ENCODE results near the gene FAM169A. TPM values are rescaled to one million over a fixed set of nuclear protein-coding genes. Genes with fewer than 3 reads are reported as not detected.

Gene FAM169A
- total and polyA plus RNA-seq, 9 donors = 0.33 to 0.92 (median 0.62) TPM

DNA sequence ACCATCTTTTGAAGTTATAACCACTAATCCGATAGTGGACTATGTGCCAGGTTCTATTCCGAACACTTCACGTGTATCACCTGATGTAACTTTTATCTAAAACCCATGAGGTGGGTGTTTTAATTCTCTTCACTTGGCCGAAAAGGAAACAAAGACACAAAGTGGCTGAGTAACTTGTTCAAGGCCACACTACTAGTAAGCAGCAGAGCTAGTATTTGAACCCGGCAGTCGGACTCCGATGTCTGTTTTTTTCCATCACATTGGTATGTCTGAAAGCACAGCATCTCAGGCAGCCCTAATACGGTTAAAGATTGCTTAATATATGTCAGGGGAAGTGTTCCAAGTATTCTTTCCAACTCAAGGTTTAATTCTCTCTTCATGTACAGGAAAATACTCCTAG, 16.2 kb downstream of the FAM169A start:
- 92% methylated on average over 2 of the region's 8 CpGs for WGBS (ENCODE audit: insufficient coverage)
- Histone ChIP-seq H3K27me3 (ENCODE audit: control insufficient read depth, insufficient read depth, low read length) (no peaks in the 10 kb centered on the region), H3K4me1 (ENCODE audit: control insufficient read depth, insufficient read depth, low read length) (no peaks in the 10 kb centered on the region), H3K9me3 (replicated peaks; ENCODE audit: control insufficient read depth, low read depth, low read length) (no peaks in the 10 kb centered on the region), H3K27ac (ENCODE audit: low read length) (no peak overlapping the region), H3K36me3 (ENCODE audit: control insufficient read depth, insufficient read depth, low read length) (no peaks in the 10 kb centered on the region), H3K4me3 (ENCODE audit: low read length) (no peak overlapping the region)
- DNase-seq = no peak

DNA sequence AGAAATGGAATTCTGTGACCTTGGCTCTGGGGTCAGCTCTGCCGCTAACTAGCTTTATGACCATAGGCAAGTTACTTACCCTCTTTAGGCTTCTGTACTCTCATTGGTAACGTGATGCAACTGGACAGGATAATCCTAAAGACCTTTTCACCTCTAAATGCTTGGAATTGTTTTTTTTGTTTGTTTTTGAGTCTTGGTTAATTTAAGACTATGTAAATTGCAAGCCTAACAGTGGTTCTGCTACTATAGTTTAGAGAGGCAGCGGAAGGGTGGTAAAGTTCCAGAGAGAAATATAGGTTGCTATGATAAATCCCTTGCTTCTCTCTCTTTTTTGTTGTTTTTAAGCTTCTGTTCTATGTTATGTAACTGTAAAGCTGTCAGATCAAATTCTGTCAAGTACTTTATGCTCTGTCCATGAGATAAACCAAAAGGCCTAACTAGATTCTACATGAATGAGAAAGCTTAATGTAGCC, 17.6 kb downstream of the FAM169A start:
- no CpG with 5 or more reads among the region's 3 CpGs for WGBS (ENCODE audit: insufficient coverage)
- no peaks in the 10 kb centered on the region for H3K36me3 ChIP-seq (ENCODE audit: control insufficient read depth, insufficient read depth, low read length)
- no peaks in the 10 kb centered on the region for H3K4me1 ChIP-seq (ENCODE audit: control insufficient read depth, insufficient read depth, low read length)
- no peaks in the 10 kb centered on the region for H3K9me3 ChIP-seq (replicated peaks; ENCODE audit: control insufficient read depth, low read depth, low read length)
- no peak for DNase-seq
- H3K4me3 ChIP-seq (ENCODE audit: low read length) = no peak overlapping the region
- H3K27ac ChIP-seq (ENCODE audit: low read length) = no peak overlapping the region
- no peaks in the 10 kb centered on the region for H3K27me3 ChIP-seq (ENCODE audit: control insufficient read depth, insufficient read depth, low read length)

DNA sequence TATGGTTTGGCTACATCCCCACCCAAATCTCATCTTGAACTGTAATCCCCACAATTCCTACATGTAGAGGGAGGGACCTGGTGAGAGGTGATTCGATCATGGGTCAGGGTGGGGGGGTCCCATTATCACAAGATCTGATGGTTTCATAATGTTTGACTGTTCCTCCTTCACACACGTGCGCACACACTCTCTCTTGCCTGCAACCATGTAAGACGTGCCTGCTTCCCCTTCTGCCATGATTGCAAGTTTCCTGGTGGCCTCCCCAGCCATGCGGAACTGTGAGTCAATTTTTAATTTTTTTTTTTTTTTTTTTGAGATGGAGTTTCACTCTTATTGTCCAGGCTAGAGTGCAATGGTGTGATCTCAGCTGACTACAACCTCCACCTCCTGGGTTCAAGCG, 27.0 kb downstream of the FAM169A start:
- no peak for DNase-seq
- no peaks in the 10 kb centered on the region for H3K36me3 ChIP-seq (ENCODE audit: control insufficient read depth, insufficient read depth, low read length)
- H3K9me3 ChIP-seq (replicated peaks; ENCODE audit: control insufficient read depth, low read depth, low read length) = no peaks in the 10 kb centered on the region
- no peaks in the 10 kb centered on the region for H3K27me3 ChIP-seq (ENCODE audit: control insufficient read depth, insufficient read depth, low read length)
- H3K4me1 ChIP-seq (ENCODE audit: control insufficient read depth, insufficient read depth, low read length) = no peaks in the 10 kb centered on the region
- WGBS (ENCODE audit: insufficient coverage) = no CpG with 5 or more reads among the region's 6 CpGs
- H3K4me3 ChIP-seq (ENCODE audit: low read length) = no peak overlapping the region
- no peak overlapping the region for H3K27ac ChIP-seq (ENCODE audit: low read length)

DNA sequence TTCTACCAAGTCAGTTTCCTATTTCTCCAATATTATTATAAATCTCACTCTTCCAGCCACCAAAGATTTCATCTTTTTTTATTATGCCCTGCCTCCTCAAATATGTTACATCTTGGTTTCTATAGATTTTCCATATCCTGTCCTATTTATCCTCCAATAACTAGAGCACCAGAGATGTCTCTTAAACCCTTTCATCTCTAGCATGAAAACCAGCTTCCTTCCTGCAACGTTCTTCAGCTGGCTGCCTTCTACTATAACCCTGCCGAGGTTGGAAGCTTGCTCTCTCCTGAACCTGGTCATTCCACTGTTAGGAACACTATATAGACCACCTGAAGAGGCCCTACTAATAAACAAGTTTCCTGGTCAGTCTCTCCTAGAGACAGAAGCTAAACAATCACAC, 27.9 kb downstream of the FAM169A start:
- no peaks in the 10 kb centered on the region for H3K36me3 ChIP-seq (ENCODE audit: control insufficient read depth, insufficient read depth, low read length)
- no peak overlapping the region for H3K27ac ChIP-seq (ENCODE audit: low read length)
- no peak overlapping the region for H3K4me3 ChIP-seq (ENCODE audit: low read length)
- no peaks in the 10 kb centered on the region for H3K27me3 ChIP-seq (ENCODE audit: control insufficient read depth, insufficient read depth, low read length)
- H3K9me3 ChIP-seq (replicated peaks; ENCODE audit: control insufficient read depth, low read depth, low read length) = no peaks in the 10 kb centered on the region
- H3K4me1 ChIP-seq (ENCODE audit: control insufficient read depth, insufficient read depth, low read length) = no peaks in the 10 kb centered on the region
- no peak for DNase-seq
- WGBS (ENCODE audit: insufficient coverage) = 67% methylated on average over 1 of the region's 2 CpGs

DNA sequence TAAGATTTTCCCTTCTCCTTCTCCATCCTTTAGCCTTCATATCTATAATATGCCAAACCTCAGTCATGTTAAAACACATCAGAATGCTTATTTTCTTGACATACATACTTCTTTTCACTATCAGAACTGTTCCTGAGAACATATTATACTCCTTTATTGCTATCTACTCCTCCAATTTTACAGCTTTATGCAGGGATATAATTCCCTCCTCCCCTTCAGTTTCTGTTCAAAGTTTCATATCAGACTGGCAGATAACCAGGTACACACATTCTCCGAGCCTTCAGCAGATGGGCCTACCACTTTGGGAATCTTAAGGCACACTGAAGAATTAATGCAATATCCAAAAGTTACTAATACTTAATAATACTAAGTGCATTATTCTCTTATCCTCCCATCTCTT, 29.1 kb downstream of the FAM169A start:
- DNase-seq = no peak
- no peaks in the 10 kb centered on the region for H3K4me1 ChIP-seq (ENCODE audit: control insufficient read depth, insufficient read depth, low read length)
- H3K36me3 ChIP-seq (ENCODE audit: control insufficient read depth, insufficient read depth, low read length) = no peaks in the 10 kb centered on the region
- no peak overlapping the region for H3K4me3 ChIP-seq (ENCODE audit: low read length)
- H3K27me3 ChIP-seq (ENCODE audit: control insufficient read depth, insufficient read depth, low read length) = no peaks in the 10 kb centered on the region
- no peak overlapping the region for H3K27ac ChIP-seq (ENCODE audit: low read length)
- WGBS (ENCODE audit: insufficient coverage) = 80% methylated on average over 1 of the region's 1 CpG
- H3K9me3 ChIP-seq (replicated peaks; ENCODE audit: control insufficient read depth, low read depth, low read length) = no peaks in the 10 kb centered on the region

DNA sequence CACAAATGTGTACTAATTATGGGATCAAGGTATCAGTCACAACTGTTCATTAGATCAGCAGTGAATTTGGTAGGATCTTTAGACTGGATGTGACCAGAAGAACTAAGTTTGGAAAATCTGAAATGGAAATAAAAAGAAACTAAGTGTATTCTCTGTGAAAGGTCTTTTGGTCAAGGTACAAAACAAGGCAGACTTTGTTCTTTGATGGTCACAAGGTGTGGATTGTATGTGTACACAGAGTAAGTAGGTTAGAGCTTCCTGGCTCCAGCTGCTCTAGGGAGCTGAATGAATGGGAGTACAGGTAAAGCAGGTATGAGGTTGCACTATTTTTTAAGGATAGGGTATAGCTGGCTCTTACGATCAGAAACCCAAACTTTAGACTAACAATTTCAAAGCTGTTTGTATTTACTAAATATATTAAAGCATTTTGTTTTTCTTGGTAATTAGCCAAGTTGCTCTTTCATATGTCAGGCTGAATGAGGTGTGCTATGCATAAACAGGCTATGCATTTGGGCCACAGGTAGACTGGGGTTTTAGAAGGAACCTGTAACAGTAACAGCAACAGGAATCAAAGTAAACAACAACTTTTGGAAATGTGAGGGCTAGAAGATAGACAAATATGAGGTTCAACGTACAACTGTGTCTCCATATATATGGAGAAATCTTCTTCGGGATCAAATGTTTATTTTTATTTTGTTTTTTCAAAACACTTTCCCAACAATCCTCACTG, 32.5 kb downstream of the FAM169A start:
- H3K4me1 ChIP-seq (ENCODE audit: control insufficient read depth, insufficient read depth, low read length) = no peaks in the 10 kb centered on the region
- no CpG with 5 or more reads among the region's 3 CpGs for WGBS (ENCODE audit: insufficient coverage)
- no peaks in the 10 kb centered on the region for H3K9me3 ChIP-seq (replicated peaks; ENCODE audit: control insufficient read depth, low read depth, low read length)
- DNase-seq = no peak
- H3K4me3 ChIP-seq (ENCODE audit: low read length) = no peak overlapping the region
- no peaks in the 10 kb centered on the region for H3K36me3 ChIP-seq (ENCODE audit: control insufficient read depth, insufficient read depth, low read length)
- no peak overlapping the region for H3K27ac ChIP-seq (ENCODE audit: low read length)
- no peaks in the 10 kb centered on the region for H3K27me3 ChIP-seq (ENCODE audit: control insufficient read depth, insufficient read depth, low read length)

DNA sequence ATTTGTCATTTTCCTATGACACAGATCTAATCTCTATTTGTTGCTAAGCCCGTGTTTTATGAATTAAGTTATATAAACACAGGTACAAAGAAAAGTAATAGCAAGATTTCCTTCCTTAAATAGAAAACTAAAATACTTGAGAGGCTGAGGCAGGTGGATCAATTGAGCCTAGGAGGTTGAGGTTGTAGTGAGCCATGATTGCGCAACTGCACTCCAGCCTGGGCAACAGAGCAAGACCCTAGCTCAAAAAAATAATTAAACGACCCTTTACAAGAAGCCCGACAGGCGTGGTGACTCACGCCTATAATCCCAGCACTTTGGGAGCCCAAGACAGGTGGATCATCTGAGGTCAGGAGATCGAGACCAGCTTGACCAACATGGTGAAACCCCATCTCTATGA, 36.8 kb downstream of the FAM169A start:
- WGBS (ENCODE audit: insufficient coverage) = 93% methylated on average over 5 of the region's 7 CpGs
- no peak for DNase-seq
- no peaks in the 10 kb centered on the region for H3K27me3 ChIP-seq (ENCODE audit: control insufficient read depth, insufficient read depth, low read length)

DNA sequence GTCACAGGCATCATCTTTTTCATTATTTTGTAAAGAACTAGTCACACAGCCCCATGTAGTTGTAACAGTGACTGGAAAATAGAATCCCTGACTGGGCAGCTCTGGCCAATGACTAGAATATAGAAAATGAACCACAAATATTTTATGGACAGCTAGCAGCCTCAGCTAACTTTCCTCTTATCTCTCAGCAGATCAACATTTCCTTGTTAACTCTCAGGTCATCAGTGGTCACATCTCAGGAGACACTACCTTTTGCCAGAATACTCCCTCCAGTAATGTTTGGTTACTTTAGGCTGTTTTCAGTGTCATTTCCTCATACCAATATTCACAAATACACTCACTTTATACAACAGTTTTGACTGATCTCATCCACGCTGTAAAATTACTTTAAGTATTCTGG, 43.9 kb downstream of the FAM169A start:
- Histone ChIP-seq H3K27ac (ENCODE audit: low read length) (no peak overlapping the region), H3K4me3 (ENCODE audit: low read length) (no peak overlapping the region), H3K27me3 (ENCODE audit: control insufficient read depth, insufficient read depth, low read length) (no peaks in the 10 kb centered on the region), H3K36me3 (ENCODE audit: control insufficient read depth, insufficient read depth, low read length) (no peaks in the 10 kb centered on the region), H3K9me3 (replicated peaks; ENCODE audit: control insufficient read depth, low read depth, low read length) (no peaks in the 10 kb centered on the region), H3K4me1 (ENCODE audit: control insufficient read depth, insufficient read depth, low read length) (no peaks in the 10 kb centered on the region)
- no peak for DNase-seq
- 88% methylated on average over 1 of the region's 1 CpG for WGBS (ENCODE audit: insufficient coverage)

More for the DNA sequence above, 36.8 kb downstream of the FAM169A start:
- no peaks in the 10 kb centered on the region for H3K4me1 ChIP-seq (ENCODE audit: control insufficient read depth, insufficient read depth, low read length)
- no peak overlapping the region for H3K4me3 ChIP-seq (ENCODE audit: low read length)
- no peak overlapping the region for H3K27ac ChIP-seq (ENCODE audit: low read length)
- H3K9me3 ChIP-seq (replicated peaks; ENCODE audit: control insufficient read depth, low read depth, low read length) = no peaks in the 10 kb centered on the region
- H3K36me3 ChIP-seq (ENCODE audit: control insufficient read depth, insufficient read depth, low read length) = no peaks in the 10 kb centered on the region

DNA sequence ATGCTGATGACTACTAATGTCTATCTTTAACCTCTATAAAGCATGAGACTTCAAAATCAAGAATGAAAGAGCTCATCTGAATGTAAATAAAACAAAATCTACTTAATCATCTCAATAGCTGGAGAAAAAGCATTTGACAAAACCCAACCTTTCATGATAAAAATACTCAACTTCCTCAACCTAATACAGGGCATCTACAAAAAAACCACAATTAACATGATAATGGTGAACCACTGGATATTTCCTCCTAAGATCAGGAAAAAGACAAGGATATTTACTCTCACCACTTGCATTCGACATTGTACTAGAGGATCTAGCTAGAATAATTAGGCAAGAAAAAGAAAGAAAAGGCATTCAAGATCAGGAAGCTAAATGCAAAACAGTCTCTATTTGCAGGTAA, 49.3 kb downstream of the FAM169A start:
- H3K4me3 ChIP-seq (ENCODE audit: low read length) = no peak overlapping the region
- no peaks in the 10 kb centered on the region for H3K36me3 ChIP-seq (ENCODE audit: control insufficient read depth, insufficient read depth, low read length)
- DNase-seq = no peak
- H3K9me3 ChIP-seq (replicated peaks; ENCODE audit: control insufficient read depth, low read depth, low read length) = no peaks in the 10 kb centered on the region
- H3K4me1 ChIP-seq (ENCODE audit: control insufficient read depth, insufficient read depth, low read length) = no peaks in the 10 kb centered on the region
- WGBS (ENCODE audit: insufficient coverage) = no CpG with 5 or more reads among the region's 1 CpG
- H3K27me3 ChIP-seq (ENCODE audit: control insufficient read depth, insufficient read depth, low read length) = no peaks in the 10 kb centered on the region
- no peak overlapping the region for H3K27ac ChIP-seq (ENCODE audit: low read length)

DNA sequence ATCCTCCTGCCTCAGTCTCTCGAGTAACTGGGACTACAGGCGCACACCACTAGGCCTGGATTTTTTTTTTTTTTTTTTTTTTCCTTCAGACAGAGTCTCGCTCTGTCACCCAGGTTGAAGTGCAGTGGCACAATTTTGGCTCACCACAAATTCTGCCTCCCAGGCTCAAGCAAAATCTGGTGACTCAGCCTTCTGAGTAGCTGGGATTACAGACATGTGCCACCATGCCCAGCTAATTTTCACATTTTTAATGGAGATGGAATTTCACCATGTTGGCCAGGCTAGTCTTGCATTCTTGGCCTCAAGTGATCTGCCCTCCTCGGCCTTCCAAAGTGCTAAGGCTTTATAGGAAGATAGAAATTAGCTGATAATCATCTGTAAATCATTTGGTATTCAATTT, 55.3 kb downstream of the FAM169A start:
- H3K27me3 ChIP-seq (ENCODE audit: control insufficient read depth, insufficient read depth, low read length) = no peaks in the 10 kb centered on the region
- H3K36me3 ChIP-seq (ENCODE audit: control insufficient read depth, insufficient read depth, low read length) = no peaks in the 10 kb centered on the region
- H3K4me3 ChIP-seq (ENCODE audit: low read length) = no peak overlapping the region
- no peaks in the 10 kb centered on the region for H3K9me3 ChIP-seq (replicated peaks; ENCODE audit: control insufficient read depth, low read depth, low read length)
- 89% methylated on average over 2 of the region's 4 CpGs for WGBS (ENCODE audit: insufficient coverage)
- no peaks in the 10 kb centered on the region for H3K4me1 ChIP-seq (ENCODE audit: control insufficient read depth, insufficient read depth, low read length)
- H3K27ac ChIP-seq (ENCODE audit: low read length) = no peak overlapping the region
- DNase-seq = peak; percentile 8

DNA sequence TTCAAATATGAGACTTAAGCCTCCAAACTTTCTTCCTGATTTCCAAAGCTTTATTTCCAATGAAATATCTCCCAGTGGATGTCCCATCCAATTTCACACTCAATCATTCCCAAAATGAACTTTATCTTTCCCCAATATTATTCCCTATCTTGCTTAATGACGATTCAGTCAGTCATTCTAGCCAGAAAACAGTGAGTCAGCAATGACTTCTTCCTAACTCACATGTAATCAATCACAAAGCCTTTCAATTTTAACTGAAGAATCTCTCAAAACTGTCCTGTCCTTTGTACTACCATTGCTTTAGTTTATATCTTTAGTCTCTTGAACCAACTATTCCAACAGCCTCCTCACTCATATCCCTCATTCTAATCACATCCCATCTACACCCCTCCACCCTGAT, 64.2 kb downstream of the FAM169A start:
- Histone ChIP-seq H3K9me3 (replicated peaks; ENCODE audit: control insufficient read depth, low read depth, low read length) (no peaks in the 10 kb centered on the region), H3K4me3 (ENCODE audit: low read length) (no peak overlapping the region), H3K27ac (ENCODE audit: low read length) (no peak overlapping the region), H3K36me3 (ENCODE audit: control insufficient read depth, insufficient read depth, low read length) (no peaks in the 10 kb centered on the region), H3K4me1 (ENCODE audit: control insufficient read depth, insufficient read depth, low read length) (no peaks in the 10 kb centered on the region), H3K27me3 (ENCODE audit: control insufficient read depth, insufficient read depth, low read length) (no peaks in the 10 kb centered on the region)
- no peak for DNase-seq
- 38% methylated on average over 1 of the region's 1 CpG for WGBS (ENCODE audit: insufficient coverage)
